IMR-90 (cell line): ENCODE data around the gene PCBD1. TPM values are rescaled to one million over a fixed set of nuclear protein-coding genes. Genes with fewer than 3 reads are reported as not detected.

Experiments
- ATAC-seq: fragments of 200-7000 bp; cut with Tn5 transposase; 2 replicates; pipeline ENCODE4 v1.9.1; 2020; ENCODE audit warnings: low read depth, mild to moderate bottlenecking, moderate library complexity
- BruUV-seq: library from RNA; stranded (reverse); fragments of 400-500 nt; replicated peaks from 2 replicates; lab custom pipeline; 2021; lab: Mats Ljungman, UMichigan
- CTCF ChIA-PET: fragments of 300-600 bp; formaldehyde crosslinking; extraction: SDS; loops from one replicate; lab custom pipeline; 2021; ENCODE audit warnings: antibody characterized with exemption; lab: Yijun Ruan, JAX
- POLR2A ChIA-PET: fragments of 300-600 bp; sonication (Branson Sonifier 250); formaldehyde crosslinking; loops from one replicate; lab custom pipeline; 2022; ENCODE audit warnings: antibody characterized with exemption; ENCODE audit not compliant: unreplicated experiment; lab: Charles Lee
- DNase-seq: peaks from one replicate; pipeline ENCODE4 v3.0.0; 2013
- H2AFZ ChIP-seq: replicated peaks from 2 replicates; pipeline ENCODE3; 2013; ENCODE audit warnings: low read length, mild to moderate bottlenecking; ENCODE audit not compliant: poor library complexity
- H2AK5ac ChIP-seq: 2 replicates; pipeline ENCODE4 v1.6.1; 2013; ENCODE audit warnings: low read depth, low read length, inconsistent platforms
- H2AK9ac ChIP-seq: replicated peaks from 2 replicates; pipeline ENCODE3; 2013; ENCODE audit warnings: mild to moderate bottlenecking, low read depth, low read length, moderate library complexity; ENCODE audit not compliant: poor library complexity
- H2BK120ac ChIP-seq: 2 replicates; pipeline ENCODE4 v1.6.1; 2013; ENCODE audit warnings: low read depth, low read length, inconsistent platforms
- H2BK15ac ChIP-seq: 3 replicates; pipeline ENCODE4 v1.6.1; 2013; ENCODE audit warnings: low read depth, low read length, inconsistent platforms
- H2BK20ac ChIP-seq: 2 replicates; pipeline ENCODE4 v1.6.1; 2013; ENCODE audit warnings: low read depth, mild to moderate bottlenecking, inconsistent platforms, low read length, moderate library complexity
- H2BK5ac ChIP-seq: 2 replicates; pipeline ENCODE4 v1.6.1; 2013; ENCODE audit warnings: mild to moderate bottlenecking, low read depth, low read length, inconsistent platforms; ENCODE audit not compliant: poor library complexity, severe bottlenecking
- H3K14ac ChIP-seq: replicated peaks from 2 replicates; pipeline ENCODE4 v1.6.1; 2013; ENCODE audit warnings: low read depth, low read length, inconsistent platforms
- H3K18ac ChIP-seq: 2 replicates; pipeline ENCODE4 v1.6.1; 2013; ENCODE audit warnings: low read depth, low read length, control low read depth
- H3K23ac ChIP-seq: 2 replicates; pipeline ENCODE4 v1.6.1; 2013; ENCODE audit warnings: low read depth, low read length, inconsistent platforms
- H3K27ac ChIP-seq: 2 replicates; pipeline ENCODE4 v1.5.1; 2013; ENCODE audit warnings: mild to moderate bottlenecking, control low read depth, low read length; ENCODE audit not compliant: insufficient read depth
- H3K27me3 ChIP-seq: 2 replicates; pipeline ENCODE4 v1.6.1; 2013; ENCODE audit warnings: low read length; ENCODE audit not compliant: control insufficient read depth, insufficient read depth
- H3K36me3 ChIP-seq: 2 replicates; pipeline ENCODE4 v1.6.1; 2013; ENCODE audit warnings: low read length, mixed read lengths; ENCODE audit not compliant: control insufficient read depth, insufficient read depth
- H3K4ac ChIP-seq: 2 replicates; pipeline ENCODE4 v1.6.1; 2013; ENCODE audit warnings: low read depth, low read length, inconsistent platforms
- H3K4me1 ChIP-seq: 2 replicates; pipeline ENCODE4 v1.6.1; 2013; ENCODE audit warnings: low read length, mixed read lengths; ENCODE audit not compliant: control insufficient read depth, insufficient read depth
- H3K4me2 ChIP-seq: 2 replicates; pipeline ENCODE4 v1.6.1; 2013; ENCODE audit warnings: low read depth, mild to moderate bottlenecking, control low read depth, low read length, moderate library complexity
- H3K4me3 ChIP-seq: 2 replicates; pipeline ENCODE4 v1.5.1; 2013; ENCODE audit warnings: low read depth, mild to moderate bottlenecking, control low read depth, low read length, moderate library complexity; ENCODE audit not compliant: insufficient read depth
- H3K56ac ChIP-seq: 2 replicates; pipeline ENCODE4 v1.6.1; 2013; ENCODE audit warnings: low read length, inconsistent platforms; ENCODE audit not compliant: insufficient read depth; ENCODE audit errors: extremely low read depth
- H3K79me1 ChIP-seq, 2 experiments: 2 replicates each; pipeline ENCODE4 v1.6.1; 2013; ENCODE audit warnings: low read length in 2 of 2, inconsistent platforms in 1 of 2, low read depth in 1 of 2
- H3K9ac ChIP-seq: 2 replicates; pipeline ENCODE4 v1.6.1; 2013; ENCODE audit warnings: low read depth, low read length, control low read depth
- H3K9me1 ChIP-seq: 2 replicates; pipeline ENCODE4 v1.6.1; 2013; ENCODE audit warnings: low read length, inconsistent platforms; ENCODE audit not compliant: insufficient read depth
- H3K9me3 ChIP-seq: 2 replicates; pipeline ENCODE4 v1.6.1; 2013; ENCODE audit warnings: low read length; ENCODE audit not compliant: control insufficient read depth, insufficient read depth
- H4K20me1 ChIP-seq: 2 replicates; pipeline ENCODE4 v1.6.1; 2013; ENCODE audit warnings: low read length, inconsistent platforms; ENCODE audit not compliant: insufficient read depth
- H4K5ac ChIP-seq: 2 replicates; pipeline ENCODE4 v1.6.1; 2013; ENCODE audit warnings: mild to moderate bottlenecking, low read depth, low read length, control low read depth
- H4K8ac ChIP-seq, 2 experiments: 2 replicates each; pipeline ENCODE4 v1.6.1; 2013; ENCODE audit warnings: low read depth in 2 of 2, low read length in 2 of 2, control low read depth in 1 of 2, inconsistent platforms in 1 of 2
- H4K91ac ChIP-seq: 2 replicates; pipeline ENCODE4 v1.6.1; 2013; ENCODE audit warnings: low read depth, low read length, inconsistent platforms; ENCODE audit not compliant: insufficient read depth
- MAFK ChIP-seq: IDR thresholded peaks from 2 replicates; pipeline ENCODE4 v1.6.1; 2012; ENCODE audit warnings: low read depth, low read length, improper control_type of control experiment
- RCOR1 ChIP-seq: IDR thresholded peaks from 2 replicates; pipeline ENCODE4 v1.6.1; 2012; ENCODE audit warnings: mild to moderate bottlenecking, low read length, improper control_type of control experiment; ENCODE audit not compliant: insufficient replicate concordance
- WGBS, 2 experiments: methylation state at CpG; one replicate each; pipeline versions ENCODE4 v1.1.5 to v1.1.7; 2013; ENCODE audit warnings: missing lambda C conversion rate in 2 of 2; ENCODE audit not compliant: insufficient read length in 1 of 2; ENCODE audit errors: extremely low coverage in 2 of 2; 5-methylcytosine and 5-hydroxymethylcytosine counted together
- dilution Hi-C: fragments of 300-500 bp; cut with HindIII; formaldehyde crosslinking; loops from one replicate; pipeline ENCODE4 v1.14.3; 2018; ENCODE audit warnings: low sequenced_read_pairs; ENCODE audit not compliant: unreplicated experiment
- in situ Hi-C: fragments of 300-500 bp; cut with MboI; formaldehyde crosslinking; loops from 3 replicates; pipeline ENCODE4 v1.14.3; 2019; ENCODE audit warnings: low sequenced_read_pairs, inconsistent platforms, mixed read lengths
- intact Hi-C: fragments of 100-400 bp; cut with micrococcal nuclease; formaldehyde crosslinking; loops from 2 replicates; pipeline ENCODE4 v1.10.0; 2022
- polyA plus RNA-seq, 3 experiments: library from polyadenylated mRNA; depleted of rRNA; stranded (reverse); fragments of >200 nt; gene quantifications; 2 replicates each; pipeline ENCODE4 v1.2.3, GENCODE V29; 2012; ENCODE audit warnings: low replicate concordance in 1 of 3
- total RNA-seq: library from RNA; depleted of rRNA; stranded (reverse); fragments of >200 nt; gene quantifications from 2 replicates; pipeline ENCODE4 v1.2.3, GENCODE V29; 2012
- TF ChIP-seq, protein P1 (sequence below): fragments of 150-350 bp; IDR thresholded peaks from 2 replicates; pipeline ENCODE4 v1.6.1; 2016; ENCODE audit warnings: low read depth, mild to moderate bottlenecking, low read length, moderate library complexity, borderline replicate concordance

The PCBD1 gene
- total and polyA plus RNA-seq, 2 of the 4 experiments (the other 2 are of a cell fraction): 15.8 to 31.6 TPM

- Histone ChIP-seq H3K36me3 (no peaks in the 10 kb centered on the region), H3K4ac (no peak overlapping the region), H2BK5ac (no peak overlapping the region), H4K8ac (no peak overlapping the region), H2AFZ (no peak overlapping the region), H3K18ac (no peak overlapping the region), H2BK20ac (no peak overlapping the region), H2AK5ac (no peak overlapping the region), H3K27ac (no peak overlapping the region), H3K9me3 (peaks cover 6% of the 10 kb centered on the region), H3K4me2 (no peak overlapping the region), H2BK15ac (no peak overlapping the region), H2AK9ac (no peak overlapping the region), H3K79me1 (no peaks in the 10 kb centered on the region), H3K9ac (no peak overlapping the region), H3K14ac (no peak overlapping the region), H4K91ac (no peak overlapping the region), H3K9me1 (no peaks in the 10 kb centered on the region), H4K20me1 (no peaks in the 10 kb centered on the region), H3K4me1 (peaks cover 2% of the 10 kb centered on the region; the same call in 1 of the 2 replicates), H3K27me3 (peaks cover 12% of the 10 kb centered on the region), H2BK120ac (no peak overlapping the region), H3K56ac (no peak overlapping the region), H3K23ac (no peak overlapping the region), H3K4me3 (no peak overlapping the region), H4K5ac (no peak overlapping the region)
- ATAC-seq (no peak), DNase-seq (no peak)
- in situ Hi-C loops (no loop called here), dilution Hi-C loops (no loop called here), intact Hi-C loops (no loop called here)
- POLR2A ChIA-PET: no interaction called here
- no TSS peak for BruUV-seq
- WGBS, 2 experiments: no CpG with 5 or more reads among the region's 1 CpG
- CTCF ChIA-PET: interaction anchor here (2.8 kb wide), 1 partner anchor 12 kb away, joined by 7 read pairs; no protein-coding TSS in a partner anchor
- TF ChIP-seq MAFK (0 out of 2 replicates have a peak, but pooled peaks have one; percentile 16), RCOR1 (no peak)
- TF ChIP-seq, protein P1, sequence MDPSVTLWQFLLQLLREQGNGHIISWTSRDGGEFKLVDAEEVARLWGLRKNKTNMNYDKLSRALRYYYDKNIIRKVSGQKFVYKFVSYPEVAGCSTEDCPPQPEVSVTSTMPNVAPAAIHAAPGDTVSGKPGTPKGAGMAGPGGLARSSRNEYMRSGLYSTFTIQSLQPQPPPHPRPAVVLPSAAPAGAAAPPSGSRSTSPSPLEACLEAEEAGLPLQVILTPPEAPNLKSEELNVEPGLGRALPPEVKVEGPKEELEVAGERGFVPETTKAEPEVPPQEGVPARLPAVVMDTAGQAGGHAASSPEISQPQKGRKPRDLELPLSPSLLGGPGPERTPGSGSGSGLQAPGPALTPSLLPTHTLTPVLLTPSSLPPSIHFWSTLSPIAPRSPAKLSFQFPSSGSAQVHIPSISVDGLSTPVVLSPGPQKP: no peak
Measured at GRCh38 chr10:70891627-70892026, 3.3 kb upstream of the PCBD1 start.
